Urothelium cell line (cell line): ENCODE measurements around the gene ICAM3.

Experiments used
- DNase-seq: peaks from one replicate; pipeline ENCODE4 v3.0.0; 2011; ENCODE audit warnings: low spot score, mixed read lengths
- FAIRE-seq: peaks from 2 replicates; lab custom pipeline; 2011; peaks lifted over from hg19 to GRCh38; lab: Jason Lieb, UNC

ICAM3 gene

DNA sequence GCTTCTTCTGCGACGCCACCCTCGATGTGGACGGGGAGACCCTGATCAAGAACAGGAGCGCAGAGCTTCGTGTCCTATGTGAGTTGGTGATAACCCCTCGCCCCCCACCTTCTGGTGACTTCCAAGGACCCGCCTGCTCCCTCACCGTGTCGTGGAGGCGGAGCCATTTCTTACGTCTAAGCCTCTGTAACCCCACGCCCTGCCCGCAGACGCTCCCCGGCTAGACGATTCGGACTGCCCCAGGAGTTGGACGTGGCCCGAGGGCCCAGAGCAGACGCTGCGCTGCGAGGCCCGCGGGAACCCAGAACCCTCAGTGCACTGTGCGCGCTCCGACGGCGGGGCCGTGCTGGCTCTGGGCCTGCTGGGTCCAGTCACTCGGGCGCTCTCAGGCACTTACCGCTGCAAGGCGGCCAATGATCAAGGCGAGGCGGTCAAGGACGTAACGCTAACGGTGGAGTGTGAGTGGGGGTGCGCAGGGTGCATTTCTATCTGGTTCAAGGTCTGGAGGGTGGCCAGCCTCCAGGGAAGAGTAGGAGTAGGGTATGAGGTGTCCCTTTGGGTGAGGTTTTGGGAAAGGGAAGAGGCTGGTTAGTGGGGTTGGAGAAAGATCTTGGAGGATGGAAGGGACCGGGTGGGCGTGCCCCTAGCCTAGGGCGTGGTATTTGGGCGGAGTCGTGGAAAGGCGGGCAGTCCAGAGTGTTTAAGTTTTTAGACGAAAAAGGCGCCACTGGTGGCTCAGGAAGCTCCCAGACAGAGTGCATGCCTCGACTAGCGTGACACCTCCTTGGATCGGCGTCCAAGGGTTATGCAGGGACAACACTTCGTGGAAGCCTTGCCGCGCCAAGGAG, 46.4 kb downstream of the ICAM3 start:
- DNase-seq (no peak), FAIRE-seq (no peak)

DNA sequence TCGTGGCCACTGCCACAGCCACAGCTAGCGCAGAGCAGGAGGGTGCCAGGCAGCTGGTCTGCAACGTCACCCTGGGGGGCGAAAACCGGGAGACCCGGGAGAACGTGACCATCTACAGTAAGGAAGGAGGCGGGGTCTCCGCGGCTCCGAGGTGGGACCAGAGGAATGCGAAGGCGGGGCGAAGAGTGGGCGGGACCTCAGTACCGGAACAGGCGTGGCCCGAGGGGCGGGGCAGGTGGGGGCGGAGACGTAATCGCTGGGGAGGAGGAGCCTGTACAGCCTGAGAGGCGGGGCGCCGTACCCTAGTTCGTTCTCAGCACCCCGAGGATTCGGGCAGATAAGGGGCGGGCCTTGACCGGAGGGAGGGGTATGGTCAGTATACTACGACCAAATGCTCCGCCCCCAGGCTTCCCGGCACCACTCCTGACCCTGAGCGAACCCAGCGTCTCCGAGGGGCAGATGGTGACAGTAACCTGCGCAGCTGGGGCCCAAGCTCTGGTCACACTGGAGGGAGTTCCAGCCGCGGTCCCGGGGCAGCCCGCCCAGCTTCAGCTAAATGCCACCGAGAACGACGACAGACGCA, 47.1 kb downstream of the ICAM3 start:
- DNase-seq (no peak), FAIRE-seq (no peak)

DNA sequence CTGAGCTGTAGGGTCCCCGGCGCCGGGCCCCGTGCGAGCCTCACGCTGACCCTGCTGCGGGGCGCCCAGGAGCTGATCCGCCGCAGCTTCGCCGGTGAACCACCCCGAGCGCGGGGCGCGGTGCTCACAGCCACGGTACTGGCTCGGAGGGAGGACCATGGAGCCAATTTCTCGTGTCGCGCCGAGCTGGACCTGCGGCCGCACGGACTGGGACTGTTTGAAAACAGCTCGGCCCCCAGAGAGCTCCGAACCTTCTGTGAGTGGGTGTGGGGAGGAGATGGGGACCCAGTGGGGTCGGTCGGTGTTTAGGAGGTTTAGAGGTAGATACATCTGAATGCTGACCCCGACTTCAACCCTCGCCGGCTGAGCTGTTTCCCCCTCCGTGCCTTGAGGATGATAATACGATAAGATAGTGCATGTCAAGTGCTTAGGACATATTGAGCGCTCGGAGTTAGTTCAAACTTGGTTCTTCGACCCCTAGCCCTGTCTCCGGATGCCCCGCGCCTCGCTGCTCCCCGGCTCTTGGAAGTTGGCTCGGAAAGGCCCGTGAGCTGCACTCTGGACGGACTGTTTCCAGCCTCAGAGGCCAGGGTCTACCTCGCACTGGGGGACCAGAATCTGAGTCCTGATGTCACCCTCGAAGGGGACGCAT, 47.7 kb downstream of the ICAM3 start:
- DNase-seq (no peak), FAIRE-seq (no peak)

- FAIRE-seq (no peak), DNase-seq (no peak)
These were observed 48.4 kb downstream of the ICAM3 start for GRCh38 chr19:10290876-10291553.

DNA sequence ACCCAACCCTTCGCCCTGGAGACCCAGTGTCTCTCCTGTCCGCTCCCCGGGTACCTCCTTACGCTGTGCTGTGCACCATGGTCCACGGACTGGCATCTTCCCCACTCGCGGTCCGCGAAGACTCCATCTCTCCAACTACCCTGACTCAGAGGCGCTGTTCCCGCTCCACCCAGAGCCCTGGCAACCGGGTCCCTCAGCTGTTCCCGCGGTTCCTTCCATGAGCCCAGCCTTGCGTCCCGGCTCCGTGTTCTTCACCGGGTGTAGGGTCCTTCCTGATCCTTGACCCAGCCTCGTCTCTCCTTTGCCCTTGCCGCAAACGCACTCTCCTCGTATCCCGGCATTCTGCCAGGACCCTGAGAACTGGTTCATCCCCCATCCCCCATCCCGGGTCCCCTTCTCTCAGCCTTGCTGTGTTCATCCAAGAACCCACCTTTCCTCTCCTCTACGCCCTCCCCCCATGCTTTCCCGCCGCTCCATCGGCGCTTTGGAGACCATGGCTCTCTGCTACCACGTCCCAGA, 49.0 kb downstream of the ICAM3 start:
- DNase-seq (no peak), FAIRE-seq (no peak)

- FAIRE-seq (no peak), DNase-seq (no peak)
These were observed 49.5 kb downstream of the ICAM3 start, which contains the start of gene ICAM5 for GRCh38 chr19:10289836-10290356. Gene ICAM5 (plus strand): TSS chr19:10289952. CDS start chr19:10290044, 92 bp downstream.

DNA sequence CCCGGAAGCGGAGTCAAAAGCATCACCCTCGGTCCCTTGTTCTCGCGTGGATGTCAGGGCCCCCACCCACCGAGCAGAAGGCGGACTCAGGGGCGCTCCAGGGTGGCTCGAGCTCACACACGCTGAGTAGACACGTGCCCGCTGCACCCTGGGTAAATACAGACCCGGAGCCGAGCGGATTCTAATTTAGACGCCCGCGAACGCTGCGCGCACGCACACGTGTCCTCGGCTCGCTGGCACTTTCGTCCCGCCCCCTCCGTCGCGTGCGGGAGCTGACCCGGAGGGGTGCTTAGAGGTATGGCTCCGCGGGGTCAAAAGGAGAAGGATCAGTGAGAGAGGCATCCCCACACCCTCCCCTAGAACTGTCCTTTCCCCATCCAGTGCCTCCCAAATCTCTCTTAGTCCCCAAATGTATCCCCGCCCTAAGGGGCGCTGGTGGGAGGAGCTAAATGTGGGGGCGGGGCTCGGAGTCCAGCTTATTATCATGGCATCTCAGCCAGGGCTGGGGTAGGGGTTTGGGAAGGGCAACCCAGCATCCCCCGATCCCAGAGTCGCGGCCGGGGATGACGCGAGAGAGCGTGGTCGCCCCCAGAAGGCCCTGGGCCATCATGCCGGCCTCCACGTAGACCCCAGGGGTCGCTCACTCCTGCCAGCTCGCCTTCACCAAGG, 50.1 kb downstream of the ICAM3 start:
- FAIRE-seq (no peak), DNase-seq (no peak)

- DNase-seq = no peak
- no peak for FAIRE-seq
These were observed 50.7 kb downstream of the ICAM3 start for GRCh38 chr19:10288662-10289166.

DNA sequence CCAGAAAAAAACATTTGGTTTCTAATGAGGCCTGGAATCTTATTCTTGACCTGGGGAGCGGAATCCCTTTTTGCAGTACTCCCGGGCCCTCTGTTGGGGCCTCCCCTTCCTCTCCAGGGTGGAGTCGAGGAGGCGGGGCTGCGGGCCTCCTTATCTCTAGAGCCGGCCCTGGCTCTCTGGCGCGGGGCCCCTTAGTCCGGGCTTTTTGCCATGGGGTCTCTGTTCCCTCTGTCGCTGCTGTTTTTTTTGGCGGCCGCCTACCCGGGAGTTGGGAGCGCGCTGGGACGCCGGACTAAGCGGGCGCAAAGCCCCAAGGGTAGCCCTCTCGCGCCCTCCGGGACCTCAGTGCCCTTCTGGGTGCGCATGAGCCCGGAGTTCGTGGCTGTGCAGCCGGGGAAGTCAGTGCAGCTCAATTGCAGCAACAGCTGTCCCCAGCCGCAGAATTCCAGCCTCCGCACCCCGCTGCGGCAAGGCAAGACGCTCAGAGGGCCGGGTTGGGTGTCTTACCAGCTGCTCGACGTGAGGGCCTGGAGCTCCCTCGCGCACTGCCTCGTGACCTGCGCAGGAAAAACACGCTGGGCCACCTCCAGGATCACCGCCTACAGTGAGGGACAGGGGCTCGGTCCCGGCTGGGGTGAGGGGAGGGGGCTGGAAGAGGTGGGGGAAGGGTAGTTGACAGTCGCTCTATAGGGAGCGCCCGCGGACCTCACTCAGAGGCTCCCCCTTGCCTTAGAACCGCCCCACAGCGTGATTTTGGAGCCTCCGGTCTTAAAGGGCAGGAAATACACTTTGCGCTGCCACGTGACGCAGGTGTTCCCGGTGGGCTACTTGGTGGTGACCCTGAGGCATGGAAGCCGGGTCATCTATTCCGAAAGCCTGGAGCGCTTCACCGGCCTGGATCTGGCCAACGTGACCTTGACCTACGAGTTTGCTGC, 52.4 kb downstream of the ICAM3 start, which contains the start of gene ICAM4:
Gene ICAM4 (plus strand): TSS at position 153 of the 935 bp plus-strand sequence. CDS start 58 bp downstream, at position 211.
- DNase-seq (no peak), FAIRE-seq (no peak)

GRCh38 chr19:10285393-10285792, 54.0 kb downstream of the ICAM3 start:
- FAIRE-seq = no peak
- DNase-seq = no peak

GRCh38 chr19:10284960-10285278, 54.5 kb downstream of the ICAM3 start:
- FAIRE-seq (no peak), DNase-seq (no peak)

GRCh38 chr19:10284065-10284959, 55.1 kb downstream of the ICAM3 start:
- DNase-seq (no peak), FAIRE-seq (no peak)
